ENCODE data around the gene SETBP1.

Gene SETBP1

GRCh38 chr18:44793685-44794084 lies 113.0 kb downstream of the SETBP1 start:
- no peak for ATAC-seq
- TF ChIP-seq TCF4 (CRISPR knock-in tag; IDR thresholded peaks at IDR 0.05; ENCODE audit: borderline replicate concordance), result no peak
- TF ChIP-seq OSR1 (CRISPR knock-in tag; IDR thresholded peaks at IDR 0.05), result no peak
- no peak for TF ChIP-seq TOX (CRISPR knock-in tag; IDR thresholded peaks at IDR 0.05; ENCODE audit: borderline replicate concordance)
- TF ChIP-seq CREB5 (CRISPR knock-in tag; IDR thresholded peaks at IDR 0.05; ENCODE audit: low read depth), result no peak
- no peak for TF ChIP-seq ISL1 (CRISPR knock-in tag; IDR thresholded peaks at IDR 0.05)
- TF ChIP-seq PPARA (CRISPR knock-in tag; IDR thresholded peaks at IDR 0.05; ENCODE audit: borderline replicate concordance), result no peak
- TF ChIP-seq ZNF70 (CRISPR knock-in tag; IDR thresholded peaks at IDR 0.05), result no peak
- no peak for TF ChIP-seq ZNF8 (CRISPR knock-in tag; IDR thresholded peaks at IDR 0.05)
- TF ChIP-seq CSDC2 (CRISPR knock-in tag; IDR thresholded peaks at IDR 0.05), result no peak
- no peak for TF ChIP-seq BACH2 (CRISPR knock-in tag; IDR thresholded peaks at IDR 0.05; ENCODE audit: borderline replicate concordance)
- TF ChIP-seq ZNF565 (CRISPR knock-in tag; conservative IDR thresholded peaks at IDR 0.05; ENCODE audit: low read depth), result no peak
- no peak for TF ChIP-seq ESRRG (CRISPR knock-in tag; IDR thresholded peaks at IDR 0.05)
- TF ChIP-seq ZFP3 (CRISPR knock-in tag; IDR thresholded peaks at IDR 0.05), result no peak
- no peak for TF ChIP-seq SNAI2 (CRISPR knock-in tag; IDR thresholded peaks at IDR 0.05)
- TF ChIP-seq PATZ1 (CRISPR knock-in tag; IDR thresholded peaks at IDR 0.05; ENCODE audit: borderline replicate concordance), result no peak
- TF ChIP-seq, protein P1, sequence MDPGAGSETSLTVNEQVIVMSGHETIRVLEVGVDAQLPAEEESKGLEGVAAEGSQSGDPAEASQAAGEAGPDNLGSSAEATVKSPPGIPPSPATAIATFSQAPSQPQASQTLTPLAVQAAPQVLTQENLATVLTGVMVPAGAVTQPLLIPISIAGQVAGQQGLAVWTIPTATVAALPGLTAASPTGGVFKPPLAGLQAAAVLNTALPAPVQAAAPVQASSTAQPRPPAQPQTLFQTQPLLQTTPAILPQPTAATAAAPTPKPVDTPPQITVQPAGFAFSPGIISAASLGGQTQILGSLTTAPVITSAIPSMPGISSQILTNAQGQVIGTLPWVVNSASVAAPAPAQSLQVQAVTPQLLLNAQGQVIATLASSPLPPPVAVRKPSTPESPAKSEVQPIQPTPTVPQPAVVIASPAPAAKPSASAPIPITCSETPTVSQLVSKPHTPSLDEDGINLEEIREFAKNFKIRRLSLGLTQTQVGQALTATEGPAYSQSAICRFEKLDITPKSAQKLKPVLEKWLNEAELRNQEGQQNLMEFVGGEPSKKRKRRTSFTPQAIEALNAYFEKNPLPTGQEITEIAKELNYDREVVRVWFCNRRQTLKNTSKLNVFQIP (CRISPR knock-in tag; IDR thresholded peaks at IDR 0.05; ENCODE audit: borderline replicate concordance, low read depth), result no peak
- TF ChIP-seq ARNTL (CRISPR knock-in tag; IDR thresholded peaks at IDR 0.05; ENCODE audit: borderline replicate concordance, low read depth), result no peak
- TF ChIP-seq, protein P2, sequence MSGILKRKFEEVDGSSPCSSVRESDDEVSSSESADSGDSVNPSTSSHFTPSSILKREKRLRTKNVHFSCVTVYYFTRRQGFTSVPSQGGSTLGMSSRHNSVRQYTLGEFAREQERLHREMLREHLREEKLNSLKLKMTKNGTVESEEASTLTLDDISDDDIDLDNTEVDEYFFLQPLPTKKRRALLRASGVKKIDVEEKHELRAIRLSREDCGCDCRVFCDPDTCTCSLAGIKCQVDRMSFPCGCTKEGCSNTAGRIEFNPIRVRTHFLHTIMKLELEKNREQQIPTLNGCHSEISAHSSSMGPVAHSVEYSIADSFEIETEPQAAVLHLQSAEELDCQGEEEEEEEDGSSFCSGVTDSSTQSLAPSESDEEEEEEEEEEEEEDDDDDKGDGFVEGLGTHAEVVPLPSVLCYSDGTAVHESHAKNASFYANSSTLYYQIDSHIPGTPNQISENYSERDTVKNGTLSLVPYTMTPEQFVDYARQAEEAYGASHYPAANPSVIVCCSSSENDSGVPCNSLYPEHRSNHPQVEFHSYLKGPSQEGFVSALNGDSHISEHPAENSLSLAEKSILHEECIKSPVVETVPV (CRISPR knock-in tag; IDR thresholded peaks at IDR 0.05), result no peak
- TF ChIP-seq GLIS3 (CRISPR knock-in tag; IDR thresholded peaks at IDR 0.05), result no peak
- TF ChIP-seq, protein P3, sequence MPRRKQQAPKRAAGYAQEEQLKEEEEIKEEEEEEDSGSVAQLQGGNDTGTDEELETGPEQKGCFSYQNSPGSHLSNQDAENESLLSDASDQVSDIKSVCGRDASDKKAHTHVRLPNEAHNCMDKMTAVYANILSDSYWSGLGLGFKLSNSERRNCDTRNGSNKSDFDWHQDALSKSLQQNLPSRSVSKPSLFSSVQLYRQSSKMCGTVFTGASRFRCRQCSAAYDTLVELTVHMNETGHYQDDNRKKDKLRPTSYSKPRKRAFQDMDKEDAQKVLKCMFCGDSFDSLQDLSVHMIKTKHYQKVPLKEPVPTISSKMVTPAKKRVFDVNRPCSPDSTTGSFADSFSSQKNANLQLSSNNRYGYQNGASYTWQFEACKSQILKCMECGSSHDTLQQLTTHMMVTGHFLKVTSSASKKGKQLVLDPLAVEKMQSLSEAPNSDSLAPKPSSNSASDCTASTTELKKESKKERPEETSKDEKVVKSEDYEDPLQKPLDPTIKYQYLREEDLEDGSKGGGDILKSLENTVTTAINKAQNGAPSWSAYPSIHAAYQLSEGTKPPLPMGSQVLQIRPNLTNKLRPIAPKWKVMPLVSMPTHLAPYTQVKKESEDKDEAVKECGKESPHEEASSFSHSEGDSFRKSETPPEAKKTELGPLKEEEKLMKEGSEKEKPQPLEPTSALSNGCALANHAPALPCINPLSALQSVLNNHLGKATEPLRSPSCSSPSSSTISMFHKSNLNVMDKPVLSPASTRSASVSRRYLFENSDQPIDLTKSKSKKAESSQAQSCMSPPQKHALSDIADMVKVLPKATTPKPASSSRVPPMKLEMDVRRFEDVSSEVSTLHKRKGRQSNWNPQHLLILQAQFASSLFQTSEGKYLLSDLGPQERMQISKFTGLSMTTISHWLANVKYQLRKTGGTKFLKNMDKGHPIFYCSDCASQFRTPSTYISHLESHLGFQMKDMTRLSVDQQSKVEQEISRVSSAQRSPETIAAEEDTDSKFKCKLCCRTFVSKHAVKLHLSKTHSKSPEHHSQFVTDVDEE (CRISPR knock-in tag; IDR thresholded peaks at IDR 0.05), result no peak

GRCh38 chr18:44795241-44795640 lies 114.6 kb downstream of the SETBP1 start:
- ATAC-seq, result no peak

More at GRCh38 chr18:44795241-44795640, 114.6 kb downstream of the SETBP1 start:
- no peak for TF ChIP-seq ZNF565 (CRISPR knock-in tag; conservative IDR thresholded peaks at IDR 0.05; ENCODE audit: low read depth)
- no peak for TF ChIP-seq ARNTL (CRISPR knock-in tag; IDR thresholded peaks at IDR 0.05; ENCODE audit: borderline replicate concordance, low read depth)
- no peak for TF ChIP-seq ISL1 (CRISPR knock-in tag; IDR thresholded peaks at IDR 0.05)
- no peak for TF ChIP-seq SNAI2 (CRISPR knock-in tag; IDR thresholded peaks at IDR 0.05)
- no peak for TF ChIP-seq ZNF8 (CRISPR knock-in tag; IDR thresholded peaks at IDR 0.05)
- TF ChIP-seq PPARA (CRISPR knock-in tag; IDR thresholded peaks at IDR 0.05; ENCODE audit: borderline replicate concordance), result no peak
- TF ChIP-seq, protein P3 (CRISPR knock-in tag; IDR thresholded peaks at IDR 0.05), result no peak
- TF ChIP-seq, protein P1 (CRISPR knock-in tag; IDR thresholded peaks at IDR 0.05; ENCODE audit: borderline replicate concordance, low read depth), result no peak
- no peak for TF ChIP-seq PATZ1 (CRISPR knock-in tag; IDR thresholded peaks at IDR 0.05; ENCODE audit: borderline replicate concordance)

Measured in SK-N-SH treated with all-trans-retinoic acid at 6 μM for 48 hours (cell line).